HG03571 (cell line): Measurements from ENCODE around the gene GCNT2.
"Not testable (repeated sequence)": the region's sequence is repeated elsewhere in the genome, so short reads cannot be mapped to it uniquely, and the experiment has no call there.

Source experiments
- ATAC-seq: cut with Tn5 transposase; IDR thresholded peaks from one replicate; pipeline ENCODE4 v1.9.1; 2021; ENCODE audit not compliant: unreplicated experiment

GCNT2 gene

DNA sequence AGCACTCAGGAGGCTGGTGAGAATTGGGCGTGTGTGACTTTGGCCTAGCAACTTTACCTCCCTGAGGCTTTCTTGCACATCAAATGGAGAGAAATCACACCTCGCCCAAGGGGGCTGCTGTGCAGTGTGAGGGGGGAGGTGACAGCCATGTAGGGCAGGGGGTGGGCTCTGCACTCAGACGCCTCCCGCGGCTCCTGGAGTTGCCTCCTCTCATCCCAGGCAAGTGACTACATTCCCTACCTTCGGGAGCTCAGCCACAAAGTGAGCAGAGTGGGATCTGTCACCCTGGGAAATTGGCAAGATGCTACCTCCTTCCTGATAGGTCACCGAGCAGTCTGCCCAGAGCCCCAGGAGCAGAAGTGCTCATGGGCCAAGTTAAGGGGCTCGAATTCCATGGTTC, 56.0 kb downstream of the GCNT2 start:
- no peak for ATAC-seq

- no peak for ATAC-seq
Measured at GRCh38 chr6:10578723-10579122, 57.6 kb downstream of the GCNT2 start.

- ATAC-seq, result no peak
Measured at GRCh38 chr6:10579803-10580202, 58.7 kb downstream of the GCNT2 start.

GRCh38 chr6:10580570-10580969, 59.4 kb downstream of the GCNT2 start:
- no peak for ATAC-seq

GRCh38 chr6:10581402-10581801, 60.3 kb downstream of the GCNT2 start:
- not testable (repeated sequence) for ATAC-seq

GRCh38 chr6:10582774-10583508, 61.8 kb downstream of the GCNT2 start:
- no peak for ATAC-seq

DNA sequence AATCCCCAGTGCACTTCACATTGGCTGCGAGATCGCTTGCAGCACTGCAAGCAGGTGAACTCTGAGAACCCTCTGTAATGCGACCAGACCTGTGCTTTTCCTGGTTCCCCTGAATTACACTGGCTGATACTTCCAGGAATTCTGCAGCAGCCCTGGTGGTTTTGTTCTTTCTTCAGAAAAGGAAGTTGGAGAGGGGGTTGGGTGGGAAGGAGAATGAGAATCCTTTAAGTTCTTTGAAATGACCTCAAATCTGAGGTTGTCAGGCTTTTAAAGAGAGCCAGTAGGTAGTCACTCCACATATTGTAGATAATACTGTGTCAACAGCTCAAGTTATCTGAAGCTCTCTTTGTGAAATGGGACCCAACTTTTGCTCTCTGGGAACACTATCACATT, 62.4 kb downstream of the GCNT2 start:
- ATAC-seq, result no peak

GRCh38 chr6:10584607-10585006, 63.5 kb downstream of the GCNT2 start:
- no peak for ATAC-seq

GRCh38 chr6:10585209-10585845, 64.2 kb downstream of the GCNT2 start:
- no peak for ATAC-seq

GRCh38 chr6:10586302-10586701, 65.2 kb downstream of the GCNT2 start:
- no peak for ATAC-seq

- ATAC-seq, result no peak
Measured at GRCh38 chr6:10587656-10588406, 66.7 kb downstream of the GCNT2 start.

- ATAC-seq, result no peak
Measured at GRCh38 chr6:10588562-10589428, 67.6 kb downstream of the GCNT2 start.

- no peak for ATAC-seq
Measured at GRCh38 chr6:10589429-10589727, 68.2 kb downstream of the GCNT2 start.

DNA sequence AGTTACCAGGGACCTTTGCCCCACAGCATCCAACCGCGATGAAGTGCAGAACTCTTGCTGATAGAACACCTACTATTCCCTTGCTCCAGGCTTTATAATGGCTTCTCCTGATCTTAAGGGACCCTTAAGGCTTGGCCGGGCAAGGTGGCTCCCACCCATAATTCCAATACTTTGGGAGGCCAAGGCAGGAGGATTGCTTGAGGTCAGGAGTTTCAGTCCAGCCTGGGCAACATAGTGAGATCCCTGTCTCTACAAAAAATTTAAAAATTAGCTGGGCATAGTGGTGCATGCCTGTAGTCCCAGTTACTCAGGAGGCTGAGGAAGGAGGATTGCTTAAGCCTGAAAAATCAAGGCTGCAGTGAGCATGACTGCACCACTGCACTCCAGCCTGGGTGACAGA, 68.8 kb downstream of the GCNT2 start:
- ATAC-seq, result no peak

GRCh38 chr6:10591422-10592160, 70.4 kb downstream of the GCNT2 start:
- no peak for ATAC-seq

- no peak for ATAC-seq
Measured at GRCh38 chr6:10595731-10596664, 74.8 kb downstream of the GCNT2 start.

GRCh38 chr6:10597499-10598001, 76.4 kb downstream of the GCNT2 start:
- ATAC-seq, result no peak

DNA sequence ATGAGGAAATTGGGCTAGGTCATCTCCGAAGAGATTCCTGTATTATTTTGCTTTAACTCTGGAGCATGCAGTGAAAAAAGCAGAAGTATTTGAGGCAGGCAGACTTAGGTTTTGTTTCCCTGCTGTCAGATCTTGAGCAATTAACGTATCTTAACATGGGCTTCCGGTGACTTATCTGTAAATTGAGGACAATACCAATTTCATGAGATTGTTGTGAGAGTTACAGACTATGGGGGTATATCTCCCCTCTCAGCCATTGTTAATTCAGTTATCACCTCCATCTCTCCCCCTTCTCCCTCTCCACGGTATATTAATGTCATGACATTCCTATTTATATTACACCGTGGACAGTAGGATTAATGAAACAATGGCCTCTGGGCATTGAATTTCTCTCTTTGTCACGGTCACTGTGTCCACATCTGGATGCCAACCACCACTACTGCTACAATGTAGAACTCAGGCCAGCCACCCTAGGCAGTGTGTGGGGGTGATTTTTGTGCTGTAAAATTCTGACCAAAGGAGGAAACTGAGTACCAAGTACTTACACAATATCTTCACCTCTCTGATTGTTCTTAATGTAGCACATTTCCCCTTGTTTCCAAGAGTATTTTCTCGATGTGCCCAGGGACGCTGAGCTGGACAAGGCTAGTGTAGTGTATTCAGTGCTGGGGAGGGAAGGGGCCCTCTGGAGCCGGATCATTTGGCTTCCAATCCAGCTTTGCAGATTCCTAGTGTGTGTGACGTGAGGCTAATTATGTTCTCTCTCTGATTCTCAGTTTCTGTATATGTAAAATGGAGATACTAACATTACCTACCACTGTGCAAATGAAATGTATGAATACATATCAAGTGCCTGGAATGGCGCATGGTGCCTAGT, 77.2 kb downstream of the GCNT2 start:
- ATAC-seq, result no peak
